ENCODE data around the gene NUP88. TPM values are rescaled to one million over a fixed set of nuclear protein-coding genes. Genes with fewer than 3 reads are reported as not detected.

Gene NUP88
- total RNA-seq (10 to 100 TPM; 13.1 to 28.4 (median 24.0) TPM), polyA plus RNA-seq (10 to 100 TPM; 38.1 to 41.0 TPM)

DNA sequence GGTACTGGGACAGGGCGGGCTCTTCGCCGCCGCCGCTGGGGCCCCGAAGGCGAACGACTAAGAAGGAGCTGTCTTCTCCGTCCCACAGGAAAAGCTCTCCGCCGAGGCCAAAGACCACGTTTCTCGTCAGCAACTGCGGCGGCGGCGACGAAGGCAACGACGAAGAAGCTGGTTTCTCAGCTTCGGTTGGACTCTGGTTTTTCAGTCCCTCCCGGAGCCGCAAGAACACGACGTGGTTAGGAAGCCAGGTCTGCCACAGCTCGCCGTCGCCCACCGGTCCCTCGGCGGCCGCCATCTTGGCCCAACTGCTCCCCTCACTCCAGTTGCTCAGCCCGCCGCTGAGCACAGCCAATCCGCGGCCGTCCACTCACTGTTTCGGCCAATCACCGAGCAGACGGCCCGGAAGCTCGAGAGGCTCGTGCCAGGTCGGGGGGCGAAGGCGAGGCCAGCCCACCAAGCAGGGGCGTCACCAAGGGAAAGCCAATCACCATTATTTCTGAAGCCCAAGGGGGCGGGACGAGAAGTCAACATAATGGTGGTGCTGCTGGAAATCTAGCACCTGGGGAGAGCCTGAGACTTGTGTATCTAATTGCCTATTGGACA is at the start of gene NUP88:
TSS of gene NUP88 (minus strand) at position 307 of the 603 bp plus-strand sequence. CDS start at position 295, 12 bp downstream.
- H3K36me3 ChIP-seq, result peaks cover 0 to 30% (median 0%) of the 10 kb centered on the region in 3 donors
- H3K4me3 ChIP-seq, result peak within 1 kb of the TSS; percentile 57 to 89 (median 75)
- DNase-seq (peak; percentile 86 to 98 (median 94)), ATAC-seq (peak; percentile 93 to 98 (median 96)), FAIRE-seq (no peak)
- H3K4me1 ChIP-seq, result peaks cover 0 to 26% (median 11%) of the 10 kb centered on the region in 3 donors
- intact Hi-C loops (cut with DNase I), result no loop called here
- no peaks in the 10 kb centered on the region for H3K9me3 ChIP-seq
- WGBS, 2 donors, result 0% methylated on average over 49 of the region's 49 CpGs
- TF ChIP-seq, protein P1, sequence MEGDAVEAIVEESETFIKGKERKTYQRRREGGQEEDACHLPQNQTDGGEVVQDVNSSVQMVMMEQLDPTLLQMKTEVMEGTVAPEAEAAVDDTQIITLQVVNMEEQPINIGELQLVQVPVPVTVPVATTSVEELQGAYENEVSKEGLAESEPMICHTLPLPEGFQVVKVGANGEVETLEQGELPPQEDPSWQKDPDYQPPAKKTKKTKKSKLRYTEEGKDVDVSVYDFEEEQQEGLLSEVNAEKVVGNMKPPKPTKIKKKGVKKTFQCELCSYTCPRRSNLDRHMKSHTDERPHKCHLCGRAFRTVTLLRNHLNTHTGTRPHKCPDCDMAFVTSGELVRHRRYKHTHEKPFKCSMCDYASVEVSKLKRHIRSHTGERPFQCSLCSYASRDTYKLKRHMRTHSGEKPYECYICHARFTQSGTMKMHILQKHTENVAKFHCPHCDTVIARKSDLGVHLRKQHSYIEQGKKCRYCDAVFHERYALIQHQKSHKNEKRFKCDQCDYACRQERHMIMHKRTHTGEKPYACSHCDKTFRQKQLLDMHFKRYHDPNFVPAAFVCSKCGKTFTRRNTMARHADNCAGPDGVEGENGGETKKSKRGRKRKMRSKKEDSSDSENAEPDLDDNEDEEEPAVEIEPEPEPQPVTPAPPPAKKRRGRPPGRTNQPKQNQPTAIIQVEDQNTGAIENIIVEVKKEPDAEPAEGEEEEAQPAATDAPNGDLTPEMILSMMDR (IDR thresholded peaks at IDR 0.05), result no peak
- peak within 1 kb of the TSS; percentile 84 to 92 (median 86) for H3K27ac ChIP-seq
- H3K27me3 ChIP-seq, result no peaks in the 10 kb centered on the region

DNA sequence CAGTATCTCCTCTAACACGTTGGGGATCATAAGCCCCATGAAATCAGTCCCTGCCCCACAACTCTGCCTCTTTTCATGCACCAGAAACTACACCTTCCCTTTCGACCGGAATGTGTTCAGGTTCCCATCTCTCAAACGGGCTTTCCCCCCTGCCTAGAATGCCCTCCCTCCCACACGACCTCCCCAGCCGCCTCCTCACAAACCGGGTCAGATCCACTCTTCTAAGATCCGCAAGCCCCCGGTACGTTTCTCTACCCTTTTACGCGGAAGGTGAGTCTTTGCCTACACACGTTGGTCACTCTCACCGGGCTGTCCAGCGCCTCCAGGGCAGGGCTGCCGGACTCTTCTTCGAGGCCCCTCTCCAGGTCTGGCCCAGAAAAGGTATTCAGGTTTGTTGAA is 48.6 kb upstream of the NUP88 start:
- 1% methylated on average over 17 of the region's 17 CpGs for WGBS, 2 donors
- Histone ChIP-seq H3K27ac (peak overlapping the region in 1 of 4 donors; percentile 61), H3K4me3 (peak overlapping the region; percentile 71 to 100 (median 90)), H3K9me3 (no peaks in the 10 kb centered on the region), H3K27me3 (no peaks in the 10 kb centered on the region), H3K36me3 (peaks cover 0 to 4% (median 0%) of the 10 kb centered on the region in 3 donors), H3K4me1 (peaks cover 0 to 12% (median 3%) of the 10 kb centered on the region in 3 donors)
- FAIRE-seq (no peak), DNase-seq (no peak), ATAC-seq (peak; percentile 11 to 31 (median 24))
- intact Hi-C loops (cut with DNase I), result no loop called here
- TF ChIP-seq, protein P1 (IDR thresholded peaks at IDR 0.05), result no peak

DNA sequence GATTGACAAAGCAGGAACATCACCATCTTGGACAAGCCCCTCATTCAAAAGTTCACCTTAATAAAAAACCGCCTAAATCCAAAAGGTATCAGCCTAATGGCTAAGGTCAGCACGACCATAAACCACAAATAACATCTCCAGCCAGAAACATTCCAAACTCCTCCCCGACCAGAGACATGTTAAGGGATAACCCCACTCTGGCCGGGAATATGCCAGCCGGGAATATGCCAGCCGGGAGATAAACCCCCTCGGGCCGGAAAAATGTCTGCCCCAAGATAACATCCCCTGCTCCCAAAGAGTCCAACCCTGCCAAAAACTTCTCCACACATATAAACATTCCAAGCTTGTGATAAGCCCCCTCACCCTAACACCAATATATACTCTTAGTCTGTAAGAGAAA is 48.0 kb upstream of the NUP88 start:
- WGBS, 2 donors, result 3% methylated on average over 8 of the region's 8 CpGs
- intact Hi-C loops (cut with DNase I), result no loop called here
- Histone ChIP-seq H3K9me3 (no peaks in the 10 kb centered on the region), H3K27me3 (no peaks in the 10 kb centered on the region), H3K4me1 (peaks cover 0 to 12% (median 3%) of the 10 kb centered on the region in 3 donors), H3K27ac (no peak overlapping the region), H3K36me3 (no peaks in the 10 kb centered on the region), H3K4me3 (peak overlapping the region in 3 of 4 donors; percentile 71 to 94 (median 85))
- ATAC-seq (no peak), FAIRE-seq (no peak), DNase-seq (no peak)
- TF ChIP-seq, protein P1 (IDR thresholded peaks at IDR 0.05), result no peak

DNA sequence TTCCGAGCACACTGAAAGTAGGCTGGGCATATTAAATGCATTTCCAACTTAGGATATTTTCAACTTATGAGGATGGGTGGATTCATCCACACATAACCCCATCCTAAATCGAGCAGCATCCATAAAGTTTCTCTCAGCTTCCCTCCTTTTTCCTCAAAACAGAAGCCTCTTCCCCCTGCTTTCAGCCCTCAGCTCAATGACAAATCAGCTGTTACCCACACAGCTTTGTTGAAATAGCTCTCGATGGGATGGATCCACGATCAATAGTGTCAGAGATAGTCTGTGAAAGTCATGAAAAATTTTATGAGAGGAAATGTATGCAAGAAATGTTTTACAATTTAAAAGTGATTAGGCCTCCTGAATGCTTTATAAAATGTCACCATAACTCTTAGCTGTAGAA is 46.8 kb upstream of the NUP88 start:
- H3K4me1 ChIP-seq, result peaks cover 0 to 12% (median 3%) of the 10 kb centered on the region in 3 donors
- WGBS, 2 donors, result 74 to 76% methylated on average over 4 of the region's 4 CpGs
- TF ChIP-seq, protein P1 (IDR thresholded peaks at IDR 0.05), result no peak
- H3K4me3 ChIP-seq, result no peak overlapping the region
- FAIRE-seq (no peak), ATAC-seq (no peak), DNase-seq (no peak)
- no peaks in the 10 kb centered on the region for H3K36me3 ChIP-seq
- H3K27ac ChIP-seq, result no peak overlapping the region
- no peaks in the 10 kb centered on the region for H3K9me3 ChIP-seq
- H3K27me3 ChIP-seq, result no peaks in the 10 kb centered on the region
- intact Hi-C loops (cut with DNase I), result no loop called here
